H1 (cell line): Measurements from ENCODE around the gene COL27A1. TPM values are rescaled to one million over a fixed set of nuclear protein-coding genes. Genes with fewer than 3 reads are reported as not detected.

ENCODE experiments used
- CTCF ChIA-PET: fragments of 300-600 bp; sonication (Branson Sonifier 250); formaldehyde crosslinking; loops from one replicate; lab custom pipeline; 2021; ENCODE audit not compliant: partially characterized antibody; lab: Charles Lee
- POLR2A ChIA-PET: fragments of 300-600 bp; sonication (Branson Sonifier 250); formaldehyde crosslinking; loops from one replicate; lab custom pipeline; 2021; ENCODE audit warnings: inconsistent platforms; ENCODE audit not compliant: partially characterized antibody; lab: Charles Lee
- DNase-seq, 2 experiments: peaks; one replicate each; pipeline versions ENCODE4 v3.0.0 to v3.0.0-alpha.2; 2010 to 2022; ENCODE audit warnings: low spot score in 2 of 2, low read depth in 1 of 2, mixed read lengths in 1 of 2
- FAIRE-seq: peaks from 2 replicates; lab custom pipeline; 2011; peaks lifted over from hg19 to GRCh38; lab: Jason Lieb, UNC
- H2AFZ ChIP-seq: 2 replicates; pipeline ENCODE4 v1.8.1; 2012; ENCODE audit warnings: low read length, inconsistent platforms
- H2AK5ac ChIP-seq: 2 replicates; pipeline ENCODE4 v1.6.1; 2013; ENCODE audit warnings: low read depth, low read length
- H2BK120ac ChIP-seq: replicated peaks from 2 replicates; pipeline ENCODE3; 2013; ENCODE audit warnings: low read depth, low read length, inconsistent platforms
- H2BK12ac ChIP-seq: 2 replicates; pipeline ENCODE4 v1.6.1; 2013; ENCODE audit warnings: low read depth, low read length
- H2BK15ac ChIP-seq: 2 replicates; pipeline ENCODE4 v1.6.1; 2013; ENCODE audit warnings: low read length
- H2BK20ac ChIP-seq: 2 replicates; pipeline ENCODE4 v1.6.1; 2013; ENCODE audit warnings: low read length
- H2BK5ac ChIP-seq: 2 replicates; pipeline ENCODE4 v1.6.1; 2013; ENCODE audit warnings: low read depth, low read length
- H3K14ac ChIP-seq: 2 replicates; pipeline ENCODE4 v1.6.1; 2013; ENCODE audit warnings: inconsistent platforms; ENCODE audit not compliant: insufficient read length
- H3K18ac ChIP-seq: 2 replicates; pipeline ENCODE4 v1.6.1; 2013; ENCODE audit warnings: low read length; ENCODE audit errors: extremely low read depth
- H3K23ac ChIP-seq: 2 replicates; pipeline ENCODE4 v1.6.1; 2013; ENCODE audit warnings: inconsistent platforms; ENCODE audit not compliant: insufficient read length
- H3K23me2 ChIP-seq: 2 replicates; pipeline ENCODE4 v1.6.1; 2013; ENCODE audit warnings: low read depth, low read length
- H3K27ac ChIP-seq: 2 replicates; pipeline ENCODE4 v1.6.1; 2011; ENCODE audit warnings: low read depth, low read length, inconsistent platforms
- H3K27me3 ChIP-seq, 4 experiments: replicated peaks in 1 of 4; 1 replicate in 1 of 4; 2 replicates in 3 of 4; pipeline versions ENCODE4 v1.6.1 to v1.8.1; 2011 to 2013; ENCODE audit warnings: low read length in 3 of 4, mild to moderate bottlenecking in 3 of 4, inconsistent platforms in 2 of 4, mixed read lengths in 2 of 4, moderate library complexity in 1 of 4; ENCODE audit not compliant: control insufficient read depth in 3 of 4, insufficient read depth in 3 of 4; ENCODE audit errors: extremely low read depth in 1 of 4
- H3K36me3 ChIP-seq, 4 experiments: 2 replicates each; pipeline versions ENCODE4 v1.6.1 to v1.8.1; 2011 to 2013; ENCODE audit warnings: mild to moderate bottlenecking in 4 of 4, low read length in 3 of 4, moderate library complexity in 2 of 4, control low read depth in 1 of 4, inconsistent platforms in 1 of 4; ENCODE audit not compliant: insufficient read depth in 4 of 4, control insufficient read depth in 2 of 4
- H3K4ac ChIP-seq: replicated peaks from 2 replicates; pipeline ENCODE3; 2013; ENCODE audit warnings: low read length, low read depth, mixed read lengths, inconsistent platforms; ENCODE audit not compliant: insufficient read length
- H3K4me1 ChIP-seq, 4 experiments: replicated peaks in 1 of 4; 1 replicate in 1 of 4; 2 replicates in 3 of 4; pipeline versions ENCODE4 v1.6.1 to v1.8.1; 2011 to 2013; ENCODE audit warnings: low read length in 3 of 4, inconsistent platforms in 2 of 4, mixed read lengths in 1 of 4; ENCODE audit not compliant: insufficient read depth in 4 of 4, control insufficient read depth in 3 of 4
- H3K4me2 ChIP-seq, 2 experiments: 2 replicates each; pipeline versions ENCODE4 v1.6.1 to v1.8.1; 2011 to 2013; ENCODE audit warnings: low read depth in 2 of 2, low read length in 2 of 2, control low read depth in 1 of 2, inconsistent platforms in 1 of 2, mild to moderate bottlenecking in 1 of 2; ENCODE audit not compliant: insufficient read depth in 1 of 2
- H3K4me3 ChIP-seq, 4 experiments: fragments of 200-600, 300-600 bp in 1 of 4; sonication (generic), shearing (Covaris generic), sonication (Bioruptor Twin) in 1 of 4; 2 replicates each; pipeline versions ENCODE4 v1.5.1 to v1.8.1; 2011 to 2016; ENCODE audit warnings: low read length in 4 of 4, low read depth in 3 of 4, control low read depth in 2 of 4, inconsistent platforms in 2 of 4, mild to moderate bottlenecking in 2 of 4, mixed read lengths in 1 of 4, moderate library complexity in 1 of 4; ENCODE audit not compliant: insufficient read depth in 2 of 4; ENCODE audit errors: extremely low read depth in 1 of 4
- H3K56ac ChIP-seq: replicated peaks from 2 replicates; pipeline ENCODE3; 2013; ENCODE audit warnings: low read depth, mild to moderate bottlenecking, mixed read lengths, low read length, inconsistent platforms; ENCODE audit not compliant: insufficient read length
- H3K79me1 ChIP-seq: 2 replicates; pipeline ENCODE4 v1.6.1; 2013; ENCODE audit warnings: low read depth, low read length, control low read depth
- H3K79me2 ChIP-seq, 2 experiments: 2 replicates each; pipeline versions ENCODE4 v1.6.1 to v1.8.1; 2012 to 2013; ENCODE audit warnings: low read length in 2 of 2, mild to moderate bottlenecking in 2 of 2, inconsistent platforms in 1 of 2; ENCODE audit not compliant: insufficient read depth in 2 of 2, control insufficient read depth in 1 of 2
- H3K9ac ChIP-seq, 4 experiments: replicated peaks in 1 of 4; 1 replicate in 1 of 4; 2 replicates in 3 of 4; pipeline versions ENCODE4 v1.6.1 to v1.8.1; 2011 to 2013; ENCODE audit warnings: low read depth in 3 of 4, low read length in 3 of 4, control low read depth in 2 of 4, mild to moderate bottlenecking in 2 of 4, moderate library complexity in 2 of 4, inconsistent platforms in 1 of 4; ENCODE audit errors: extremely low read depth in 1 of 4
- H3K9me3 ChIP-seq, 2 experiments: 2 replicates each; pipeline versions ENCODE4 v1.6.1 to v1.8.1; 2012 to 2013; ENCODE audit warnings: mild to moderate bottlenecking in 2 of 2, moderate library complexity in 2 of 2, control low read depth in 1 of 2, inconsistent platforms in 1 of 2, low read depth in 1 of 2, low read length in 1 of 2, mixed read lengths in 1 of 2; ENCODE audit not compliant: insufficient read depth in 2 of 2
- H4K20me1 ChIP-seq, 2 experiments: replicated peaks in 1 of 2; 2 replicates each; pipeline versions ENCODE3 to v1.8.1; 2011 to 2013; ENCODE audit warnings: inconsistent platforms in 2 of 2, low read length in 2 of 2, mild to moderate bottlenecking in 1 of 2; ENCODE audit not compliant: insufficient read depth in 2 of 2, control insufficient read depth in 1 of 2
- H4K5ac ChIP-seq: 2 replicates; pipeline ENCODE4 v1.6.1; 2013; ENCODE audit warnings: low read length, low read depth, mixed read lengths, inconsistent platforms; ENCODE audit not compliant: insufficient read length
- H4K8ac ChIP-seq: 2 replicates; pipeline ENCODE4 v1.8.0; 2013; ENCODE audit warnings: mild to moderate bottlenecking, moderate library complexity, low read length, inconsistent platforms; ENCODE audit not compliant: insufficient read depth; ENCODE audit errors: extremely low read depth
- H4K91ac ChIP-seq: replicated peaks from 2 replicates; pipeline ENCODE3; 2013; ENCODE audit warnings: low read length, mixed read lengths, inconsistent platforms; ENCODE audit not compliant: insufficient read length
- ASH2L ChIP-seq: fragments of 200-600, 300-600 bp; sonication (generic); IDR thresholded peaks from one replicate; pipeline ENCODE4 v1.7.1; 2017; ENCODE audit warnings: low read length
- GTF2F1 ChIP-seq: IDR thresholded peaks from 2 replicates; pipeline ENCODE4 v1.6.1; 2012; ENCODE audit warnings: low read depth, low read length, improper control_type of control experiment, borderline replicate concordance
- HDAC2 ChIP-seq, 2 experiments: fragments of 300-600 bp in 1 of 2; sonication (generic) in 1 of 2; IDR thresholded peaks; 2 replicates each; pipeline ENCODE4 v1.6.1; 2011 to 2012; ENCODE audit warnings: low read depth in 2 of 2, low read length in 2 of 2, mild to moderate bottlenecking in 2 of 2, moderate library complexity in 2 of 2, borderline replicate concordance in 1 of 2, inconsistent platforms in 1 of 2
- HDAC6 ChIP-seq: IDR thresholded peaks from one replicate; pipeline ENCODE4 v1.7.1; 2012; ENCODE audit warnings: low read depth, mild to moderate bottlenecking, inconsistent platforms, low read length, moderate library complexity
- KDM1A ChIP-seq: fragments of 200-600, 300-600 bp; sonication (generic); IDR thresholded peaks from 2 replicates; pipeline ENCODE4 v1.7.1; 2016; ENCODE audit warnings: mild to moderate bottlenecking, low read length, borderline replicate concordance
- POLR2AphosphoS5 ChIP-seq: IDR thresholded peaks from 2 replicates; pipeline ENCODE4 v1.6.1; 2011; ENCODE audit warnings: low read depth, low read length
- RAD21 ChIP-seq, 2 experiments: IDR thresholded peaks in 1 of 2; conservative IDR thresholded peaks in 1 of 2; 2 replicates each; pipeline ENCODE4 v1.6.1; 2011; ENCODE audit warnings: low read depth in 2 of 2, low read length in 2 of 2, improper control_type of control experiment in 1 of 2, inconsistent platforms in 1 of 2, mild to moderate bottlenecking in 1 of 2, moderate library complexity in 1 of 2
- SIX5 ChIP-seq: IDR thresholded peaks from 2 replicates; pipeline ENCODE4 v1.6.1; 2011; ENCODE audit warnings: mild to moderate bottlenecking, low read depth, low read length
- SP4 ChIP-seq: IDR thresholded peaks from 2 replicates; pipeline ENCODE4 v1.6.1; 2012; ENCODE audit warnings: low read length, inconsistent platforms
- TAF1 ChIP-seq: IDR thresholded peaks from 2 replicates; pipeline ENCODE4 v1.6.1; 2011; ENCODE audit warnings: mild to moderate bottlenecking, low read depth, low read length
- WGBS, 2 experiments: shearing (Covaris generic) in 1 of 2; methylation state at CpG; one replicate each; pipeline versions ENCODE4 v1.1.6 to v1.1.7; 2013 to 2015; ENCODE audit warnings: low lambda C conversion rate in 2 of 2, mixed read lengths in 2 of 2, inconsistent platforms in 1 of 2, low coverage in 1 of 2, missing lambda C conversion rate in 1 of 2; ENCODE audit not compliant: insufficient replicate concordance in 2 of 2, insufficient coverage in 1 of 2, insufficient read length in 1 of 2; ENCODE audit errors: extremely low coverage in 1 of 2, missing lambda C conversion rate in 1 of 2; 5-methylcytosine and 5-hydroxymethylcytosine counted together
- polyA plus RNA-seq, 7 experiments: library from polyadenylated mRNA; depleted of rRNA in 3 of 7; stranded (reverse) in 5 of 7; unstranded in 2 of 7; fragments of >200 nt in 5 of 7; fragments of 200-250 nt in 2 of 7; gene quantifications; 1 replicate in 5 of 7; 2 replicates in 1 of 7; 4 replicates in 1 of 7; pipeline versions ENCODE4 v1.2.1 to v1.2.3, GENCODE V29; 2011 to 2013; ENCODE audit warnings: missing spikeins in 2 of 7, mixed read lengths in 2 of 7
- total RNA-seq: library from RNA; stranded (reverse); fragmentation: NEBNext Ultra II Directional; extraction: Animal tissue kit (Norgen Biotek cat#: 25700); gene quantifications from 2 replicates; pipeline ENCODE4 v1.2.1, GENCODE V29; 2021

COL27A1 gene
- total and polyA plus RNA-seq, 2 of the 8 experiments (the other 6 are each of a cell fraction or from before 2014, with no cell fraction given), result 15.1 to 22.8 TPM

GRCh38 chr9:114192539-114192938 is 37.2 kb downstream of the COL27A1 start:
- H3K79me2 ChIP-seq, result no peaks in the 10 kb centered on the region
- ChIA-PET POLR2A (interaction anchor here (0.7 to 1.0 kb wide), 2 partner anchors 52 to 94 kb away, joined by 3 read pairs; no protein-coding TSS in a partner anchor), CTCF (interaction anchor here (0.9 to 2.2 kb wide), 9 partner anchors 9 to 98 kb away, joined by 3 to 8 read pairs (median 4); partner anchors contain the start of gene COL27A1)
- no peak overlapping the region for H2AK5ac ChIP-seq
- H2BK120ac ChIP-seq, result no peak overlapping the region
- no peak overlapping the region for H2AFZ ChIP-seq
- H3K14ac ChIP-seq, result no peak overlapping the region
- no peak for DNase-seq
- H3K36me3 ChIP-seq, result peaks cover 0 to 3% (median 0%) of the 10 kb centered on the region in 4 experiments; a peak in 2 of 8 replicates
- no peak overlapping the region for H4K91ac ChIP-seq
- H3K18ac ChIP-seq, result no peak overlapping the region
- no peak overlapping the region for H4K8ac ChIP-seq
- H2BK12ac ChIP-seq, result no peak overlapping the region
- H3K23ac ChIP-seq, result no peak overlapping the region
- no peaks in the 10 kb centered on the region; a peak in 1 of 7 replicates for H3K4me1 ChIP-seq
- H3K9me3 ChIP-seq, result peaks cover 0 to 4% of the 10 kb centered on the region in 2 experiments; a peak in 1 of 4 replicates
- H3K4me2 ChIP-seq, result no peak overlapping the region
- no peak for FAIRE-seq
- H3K4ac ChIP-seq, result no peak overlapping the region
- H2BK20ac ChIP-seq, result no peak overlapping the region
- peaks cover 2 to 5% of the 10 kb centered on the region in 2 experiments for H4K20me1 ChIP-seq
- 100% methylated on average over 1 of the region's 1 CpG; no CpG with 5 or more reads in 1 of the 2 experiments for WGBS, 2 experiments
- H3K27me3 ChIP-seq, result peaks cover 0 to 2% (median 0%) of the 10 kb centered on the region in 4 experiments; a peak in 1 of 7 replicates
- no peaks in the 10 kb centered on the region for H3K23me2 ChIP-seq
- no peaks in the 10 kb centered on the region for H3K79me1 ChIP-seq
- H4K5ac ChIP-seq, result no peak overlapping the region
- no peak overlapping the region for H2BK15ac ChIP-seq
- no peak overlapping the region for H3K4me3 ChIP-seq
- H2BK5ac ChIP-seq, result no peak overlapping the region
- no peak overlapping the region for H3K27ac ChIP-seq
- no peak overlapping the region for H3K9ac ChIP-seq
- H3K56ac ChIP-seq, result no peak overlapping the region
- TF ChIP-seq HDAC6, result no peak
- no peak for TF ChIP-seq POLR2AphosphoS5
- TF ChIP-seq RAD21 (IDR thresholded peaks at IDR 0.05 in 1 of 2, conservative IDR thresholded peaks at IDR 0.05 in 1 of 2; ENCODE audit: low read depth in 2 of 2, low read length in 2 of 2), result no peak
- no peak for TF ChIP-seq HDAC2 (IDR thresholded peaks at IDR 0.05; ENCODE audit: borderline replicate concordance in 1 of 2, low read depth in 2 of 2, low read length in 2 of 2)
- no peak for TF ChIP-seq TAF1
- no peak for TF ChIP-seq ASH2L
- TF ChIP-seq SP4, result no peak
- no peak for TF ChIP-seq KDM1A
- TF ChIP-seq SIX5, result no peak
- no peak for TF ChIP-seq GTF2F1
